DMS153 treated with DMSO at 0.1 percent for 48 hours (cell line): ENCODE results near the gene SFSWAP.
"Not testable (repeated sequence)": the region's sequence is repeated elsewhere in the genome, so short reads cannot be mapped to it uniquely, and the experiment has no call there.

ENCODE experiments used
- DNase-seq: peaks from one replicate; lab custom pipeline; 2025; ENCODE audit not compliant: unreplicated experiment; lab: John Stamatoyannopoulos, UW

Gene SFSWAP

GRCh38 chr12:131756441-131756840 is 45.6 kb downstream of the SFSWAP start:
- DNase-seq: no peak

DNA sequence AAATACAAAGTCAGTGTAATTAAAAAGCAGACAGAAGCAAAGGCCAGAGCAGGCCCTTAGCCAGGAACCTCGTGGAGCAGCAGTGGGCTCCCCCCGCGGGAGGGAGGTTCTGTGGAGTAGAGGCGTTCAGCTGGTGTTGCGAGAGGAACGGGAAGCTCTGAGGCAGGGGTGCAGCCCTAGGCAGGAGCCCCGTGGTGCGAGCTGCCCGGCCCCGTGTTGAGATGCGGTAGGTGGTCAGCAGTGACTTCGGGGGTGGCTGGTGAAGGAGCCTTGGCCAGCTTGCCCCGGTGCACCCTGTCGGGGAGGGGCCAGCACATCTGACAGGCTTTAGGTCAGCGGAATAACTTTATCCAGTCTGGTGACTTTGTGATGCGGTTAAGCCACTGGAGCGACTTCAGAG is 46.2 kb downstream of the SFSWAP start:
- DNase-seq: no peak

DNA sequence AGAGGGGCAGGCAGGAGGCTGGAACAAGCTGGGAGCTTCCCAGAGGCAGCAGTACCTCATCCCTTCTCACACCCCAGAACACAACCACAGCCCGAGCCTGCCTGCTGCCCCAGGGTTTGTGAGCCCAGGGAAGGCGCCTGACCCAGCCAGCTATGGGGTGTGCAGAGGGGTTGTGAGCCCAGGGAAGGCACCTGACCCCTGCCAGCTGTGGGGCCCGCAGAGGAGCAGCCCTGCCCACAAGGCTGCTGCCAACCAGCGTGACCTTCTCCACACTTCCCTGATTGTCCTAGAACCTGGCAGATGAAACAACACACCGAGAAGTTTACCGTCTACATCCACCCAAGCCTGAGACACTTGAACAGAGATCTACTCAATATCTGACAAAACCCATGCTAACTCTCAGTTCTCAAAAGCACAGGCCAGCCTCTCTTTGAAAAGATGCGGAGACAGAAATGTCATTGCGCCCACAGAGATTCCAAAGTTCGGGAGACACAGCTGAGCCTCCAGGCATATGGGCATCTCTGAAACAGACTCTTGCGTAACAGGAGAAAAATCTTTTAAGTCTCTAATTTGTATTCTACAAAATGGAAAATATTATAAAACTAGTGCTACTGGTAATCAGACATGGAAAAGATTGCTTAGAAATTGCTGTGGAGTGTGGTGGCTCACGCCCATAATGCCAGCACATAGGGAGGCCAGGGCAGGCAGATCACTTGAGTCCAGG is 47.3 kb downstream of the SFSWAP start:
- DNase-seq: no peak

DNA sequence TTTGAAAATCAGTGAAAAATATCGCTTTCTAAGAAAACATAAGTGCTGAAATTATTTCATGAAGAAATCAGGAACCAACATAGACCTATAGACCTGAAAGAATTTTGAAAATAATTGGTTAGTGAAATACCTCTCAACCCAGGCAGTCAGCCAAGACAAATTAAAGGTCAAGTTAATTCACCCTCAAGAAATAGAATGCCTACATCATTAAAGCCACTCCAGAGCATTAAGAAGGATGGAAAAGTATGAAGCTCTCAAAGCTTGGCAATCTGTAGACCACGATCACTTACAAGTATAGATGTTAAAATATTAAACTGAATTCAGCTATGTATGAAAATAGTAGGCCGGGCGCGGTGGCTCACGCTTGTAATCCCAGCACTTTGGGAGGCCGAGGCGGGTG is 48.3 kb downstream of the SFSWAP start:
- DNase-seq: no peak

- no peak for DNase-seq
These were observed 50.7 kb downstream of the SFSWAP start for GRCh38 chr12:131761638-131762037.

DNA sequence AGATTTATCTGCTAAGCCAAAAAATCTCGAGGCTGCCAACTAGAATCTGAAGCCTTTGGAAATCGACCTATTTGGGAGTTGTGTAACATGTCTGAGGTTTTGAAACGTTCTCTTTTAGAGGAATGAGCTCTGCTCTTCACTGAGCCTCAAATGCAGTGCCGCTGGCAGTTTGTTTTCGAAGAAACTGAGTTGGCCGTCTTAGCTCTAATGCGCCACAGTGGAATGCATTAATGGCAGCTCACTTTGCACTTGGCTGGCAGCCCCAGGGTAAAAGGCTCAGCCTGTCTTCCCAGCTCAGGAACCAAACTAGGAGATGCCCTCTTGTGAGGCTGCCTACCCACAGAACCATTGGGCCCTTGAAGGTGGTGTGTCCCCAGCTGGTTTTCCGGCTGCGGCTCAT is 53.8 kb downstream of the SFSWAP start:
- DNase-seq: no peak

GRCh38 chr12:131765961-131766360 is 55.1 kb downstream of the SFSWAP start:
- DNase-seq: no peak

DNA sequence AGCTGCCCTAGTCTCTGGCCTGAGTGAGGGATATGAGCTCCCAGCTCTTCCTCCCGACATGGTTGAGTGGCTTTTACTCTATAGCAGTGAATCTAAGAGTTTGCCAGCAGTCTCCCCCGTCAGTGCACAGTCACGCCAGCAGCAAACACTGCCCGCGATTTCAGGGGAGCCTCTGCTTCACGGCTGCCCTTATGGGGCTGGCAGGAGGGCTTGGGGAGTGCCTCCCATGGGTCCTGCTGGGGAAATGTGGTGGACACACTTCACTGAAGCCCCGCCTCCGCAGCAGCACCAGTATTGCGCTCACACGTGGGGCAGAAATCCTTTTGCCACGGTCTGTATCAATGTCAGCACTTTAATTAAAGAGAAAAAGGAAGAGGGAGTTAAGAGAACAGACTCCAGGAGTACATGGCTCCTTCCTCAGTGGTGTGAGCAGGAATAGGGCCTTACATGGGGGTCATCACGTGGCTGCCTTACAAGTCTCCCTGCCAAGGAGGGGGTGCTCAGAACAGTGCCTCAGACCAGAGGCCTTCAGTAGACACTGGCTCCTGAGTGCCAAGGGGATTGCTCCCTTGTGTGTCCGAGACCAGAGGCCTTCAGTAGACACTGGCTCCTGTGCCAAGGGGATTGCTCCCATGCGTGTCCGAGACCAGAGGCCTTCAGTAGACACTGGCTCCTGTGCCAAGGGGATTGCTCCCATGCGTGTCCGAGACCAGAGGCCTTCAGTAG is 55.7 kb downstream of the SFSWAP start:
- no peak for DNase-seq

DNA sequence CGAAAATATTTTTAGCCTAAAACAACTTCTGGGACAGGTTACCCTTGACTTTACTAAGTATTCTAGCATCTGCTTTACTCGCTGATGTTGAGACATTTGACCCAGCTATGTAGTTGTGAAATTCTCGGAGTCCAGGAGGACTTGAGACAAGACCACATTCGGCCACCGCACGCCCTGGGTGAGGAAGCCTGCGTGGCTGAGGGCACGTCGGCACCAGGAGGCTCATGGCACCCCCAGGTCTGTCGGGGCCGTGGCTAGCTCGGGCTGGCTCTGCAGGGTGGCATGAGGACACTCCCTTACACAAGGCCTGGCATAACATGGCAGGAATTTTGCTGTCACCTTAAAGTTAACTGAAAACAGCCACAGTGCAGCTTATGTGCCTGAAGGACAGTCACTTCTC is 59.2 kb downstream of the SFSWAP start:
- no peak for DNase-seq

DNA sequence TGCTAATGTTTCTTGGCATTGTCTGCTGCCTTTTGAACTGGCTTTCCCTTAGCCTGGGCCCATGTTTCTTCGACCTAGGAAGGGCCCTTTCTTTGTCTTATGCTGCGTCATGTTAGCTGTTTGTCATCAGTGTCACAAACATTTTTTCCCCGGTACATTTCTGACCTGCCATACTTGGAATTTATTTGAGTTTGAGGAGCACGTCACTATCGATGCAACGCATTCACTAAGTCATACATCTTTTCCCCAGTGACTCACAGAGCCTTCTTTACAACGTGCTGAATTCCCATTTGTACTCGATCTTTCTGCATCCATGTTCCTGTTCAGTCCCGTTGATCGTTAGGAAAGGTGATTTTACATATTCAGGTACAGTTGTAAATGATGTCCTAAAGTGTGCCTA is 61.1 kb downstream of the SFSWAP start:
- no peak for DNase-seq

- no peak for DNase-seq
These were observed 62.8 kb downstream of the SFSWAP start for GRCh38 chr12:131773582-131774221.

GRCh38 chr12:131774576-131775391 is 63.9 kb downstream of the SFSWAP start:
- no peak for DNase-seq

- no peak for DNase-seq
These were observed 64.7 kb downstream of the SFSWAP start for GRCh38 chr12:131775392-131776236.

DNA sequence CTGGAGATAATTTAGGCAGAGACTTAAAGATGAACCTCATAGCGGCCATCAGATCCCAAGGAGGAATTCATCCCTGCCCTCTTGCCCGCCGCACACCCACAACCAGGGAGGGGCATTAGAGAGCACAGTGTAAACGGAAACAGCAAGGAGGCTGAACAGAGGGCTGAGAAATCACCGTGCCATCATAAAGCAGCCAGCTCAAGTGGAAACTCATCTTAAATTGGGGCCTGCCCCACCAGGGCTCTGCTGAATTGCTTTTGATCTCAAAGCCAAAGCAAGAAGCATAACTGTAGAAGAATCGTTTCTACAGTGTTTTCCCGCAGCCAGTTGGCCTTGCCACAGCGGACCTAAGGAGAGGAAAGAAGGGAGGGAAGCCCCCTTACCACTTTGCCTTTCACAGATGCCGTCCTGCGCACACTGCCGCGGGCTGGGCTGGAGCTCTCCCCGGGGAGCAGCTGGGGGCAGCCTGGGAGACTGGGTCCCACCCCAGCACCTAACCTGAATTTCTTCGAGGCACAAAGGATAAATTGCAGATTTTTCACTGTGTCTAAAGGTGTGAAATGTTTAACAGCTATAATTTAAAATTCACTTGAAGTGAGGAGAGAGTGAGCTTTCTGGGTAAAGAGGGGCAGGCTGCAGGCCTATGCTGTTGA is 65.5 kb downstream of the SFSWAP start:
- DNase-seq: no peak

- not testable (repeated sequence) for DNase-seq
These were observed 66.4 kb downstream of the SFSWAP start for GRCh38 chr12:131777269-131777668.

- DNase-seq: no peak
These were observed 68.1 kb downstream of the SFSWAP start for GRCh38 chr12:131779027-131779426.

DNA sequence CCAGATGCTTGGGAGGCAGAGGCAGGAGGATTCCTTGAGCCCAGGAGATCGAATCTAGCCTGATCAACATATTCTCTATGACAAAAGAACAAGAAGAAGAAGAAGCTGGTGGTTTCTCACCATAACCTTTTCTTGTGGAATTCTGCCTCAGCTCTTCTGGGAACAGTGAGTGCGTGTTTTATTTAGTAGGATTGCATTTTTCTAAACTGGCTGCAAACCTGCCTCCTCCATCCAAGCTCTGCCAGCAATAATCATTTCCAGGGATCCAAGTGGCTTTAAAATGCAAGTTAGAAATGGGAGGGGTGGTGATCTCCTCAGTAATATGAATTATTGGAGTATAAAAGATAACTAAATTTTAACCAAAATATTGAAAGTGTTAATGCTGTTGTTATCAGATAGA is 71.2 kb downstream of the SFSWAP start:
- DNase-seq: no peak

- no peak for DNase-seq
These were observed 73.1 kb downstream of the SFSWAP start for GRCh38 chr12:131783915-131784541.
